ENCODE results near the gene ADARB1.

The ADARB1 gene

DNA sequence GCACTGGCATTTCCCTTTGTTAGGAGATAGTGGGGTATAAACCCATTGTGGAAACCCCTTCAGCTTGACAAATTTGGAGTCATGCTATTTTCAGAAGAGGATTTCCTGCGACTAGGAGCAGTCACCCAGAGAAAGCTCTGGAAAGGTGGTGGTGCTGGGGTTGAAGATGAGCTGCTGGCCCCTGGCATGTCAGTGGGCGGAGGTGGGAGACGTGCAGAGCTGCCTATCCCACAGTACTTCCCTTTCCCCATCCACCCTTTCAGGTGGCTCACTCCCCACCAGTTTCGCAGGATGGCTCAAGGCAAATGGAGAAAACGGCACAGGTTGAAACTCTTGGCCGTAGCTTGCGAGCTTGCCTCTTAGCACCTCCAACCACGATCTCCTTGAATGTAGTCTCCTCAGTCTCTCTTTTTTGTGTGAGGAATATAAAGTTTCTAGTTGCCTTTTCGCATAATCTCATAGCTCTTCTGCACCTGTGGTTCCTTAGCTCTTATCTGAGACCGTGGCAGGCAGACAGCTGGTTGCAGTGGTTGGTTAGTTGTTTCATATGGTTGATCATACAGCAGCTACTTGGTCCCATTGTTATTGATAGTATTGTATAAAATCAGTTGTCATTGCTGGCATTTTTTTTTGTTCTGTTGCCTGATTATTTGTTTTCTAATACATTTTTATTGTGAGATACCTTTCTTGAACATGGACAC lies 48.2 kb downstream of the ADARB1 start:
- no peak for DNase-seq (ENCODE audit: low spot score)
- TF ChIP-seq, protein P1, sequence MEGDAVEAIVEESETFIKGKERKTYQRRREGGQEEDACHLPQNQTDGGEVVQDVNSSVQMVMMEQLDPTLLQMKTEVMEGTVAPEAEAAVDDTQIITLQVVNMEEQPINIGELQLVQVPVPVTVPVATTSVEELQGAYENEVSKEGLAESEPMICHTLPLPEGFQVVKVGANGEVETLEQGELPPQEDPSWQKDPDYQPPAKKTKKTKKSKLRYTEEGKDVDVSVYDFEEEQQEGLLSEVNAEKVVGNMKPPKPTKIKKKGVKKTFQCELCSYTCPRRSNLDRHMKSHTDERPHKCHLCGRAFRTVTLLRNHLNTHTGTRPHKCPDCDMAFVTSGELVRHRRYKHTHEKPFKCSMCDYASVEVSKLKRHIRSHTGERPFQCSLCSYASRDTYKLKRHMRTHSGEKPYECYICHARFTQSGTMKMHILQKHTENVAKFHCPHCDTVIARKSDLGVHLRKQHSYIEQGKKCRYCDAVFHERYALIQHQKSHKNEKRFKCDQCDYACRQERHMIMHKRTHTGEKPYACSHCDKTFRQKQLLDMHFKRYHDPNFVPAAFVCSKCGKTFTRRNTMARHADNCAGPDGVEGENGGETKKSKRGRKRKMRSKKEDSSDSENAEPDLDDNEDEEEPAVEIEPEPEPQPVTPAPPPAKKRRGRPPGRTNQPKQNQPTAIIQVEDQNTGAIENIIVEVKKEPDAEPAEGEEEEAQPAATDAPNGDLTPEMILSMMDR (IDR thresholded peaks at IDR 0.05; ENCODE audit: extremely low read depth, missing control alignments) = no peak

DNA sequence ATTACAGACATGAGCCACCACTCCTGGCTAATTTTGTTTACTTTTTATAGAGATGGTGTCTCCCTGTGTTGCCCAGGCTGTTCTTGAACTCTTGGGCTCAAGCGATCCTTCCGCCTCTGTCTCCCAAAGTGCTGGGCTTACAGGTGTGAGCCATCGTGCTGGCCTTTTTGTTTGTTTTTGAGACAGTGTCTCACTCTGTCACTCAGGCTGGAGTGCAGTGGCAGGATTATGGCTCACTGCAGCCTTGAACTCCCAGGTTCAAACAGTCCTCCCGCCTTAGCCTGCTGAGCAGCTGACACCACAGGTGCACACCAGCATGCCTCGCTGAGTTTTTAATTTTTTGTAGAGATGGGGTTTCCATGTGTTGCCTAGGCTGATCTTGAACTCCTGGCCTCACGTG lies 49.1 kb downstream of the ADARB1 start:
- no peak for DNase-seq (ENCODE audit: low spot score)

DNA sequence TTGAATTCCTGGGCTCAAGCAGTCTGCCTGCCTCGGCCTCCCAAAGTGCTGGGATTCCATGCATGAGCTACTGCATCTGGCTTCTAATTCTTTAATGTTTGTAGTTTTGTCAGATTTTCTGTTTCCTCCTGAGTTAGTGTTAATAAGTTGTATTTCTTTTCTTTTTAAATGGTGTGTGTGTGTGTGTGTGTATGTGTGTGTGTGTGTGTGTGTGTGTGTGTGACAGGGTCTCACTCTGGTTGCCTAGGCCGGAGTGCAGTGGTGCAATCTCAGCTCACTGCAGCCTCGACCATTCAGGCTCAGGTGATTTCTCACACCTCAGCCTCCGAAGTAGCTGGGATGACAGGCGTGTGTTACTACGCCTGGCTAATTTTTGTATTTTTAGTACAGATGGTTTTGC lies 50.2 kb downstream of the ADARB1 start:
- DNase-seq (ENCODE audit: low spot score) = no peak
- TF ChIP-seq, protein P1 (IDR thresholded peaks at IDR 0.05; ENCODE audit: extremely low read depth, missing control alignments) = no peak

More for the DNA sequence above, 49.1 kb downstream of the ADARB1 start:
- TF ChIP-seq, protein P1 (IDR thresholded peaks at IDR 0.05; ENCODE audit: extremely low read depth, missing control alignments) = no peak

DNA sequence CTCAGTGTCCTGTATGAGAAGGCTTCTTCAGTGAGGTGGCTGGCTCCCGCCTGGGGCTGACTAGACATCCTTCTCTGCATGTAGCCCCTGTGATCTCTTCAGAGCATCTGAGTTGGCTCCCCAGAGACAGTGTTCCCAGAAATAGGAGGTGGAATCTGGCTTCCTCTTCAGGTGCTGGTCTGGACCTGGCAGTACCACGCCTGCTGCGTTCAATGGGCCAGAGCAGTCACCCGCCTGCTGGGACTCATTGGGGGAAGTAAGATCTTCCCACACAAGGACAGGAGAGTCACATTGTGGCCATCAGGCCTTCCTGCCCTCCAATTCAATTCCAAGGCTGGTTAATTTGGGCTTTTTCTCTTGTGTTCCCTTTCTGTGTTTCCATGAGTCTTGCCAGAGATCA lies 51.0 kb downstream of the ADARB1 start:
- no peak for DNase-seq (ENCODE audit: low spot score)
- TF ChIP-seq, protein P1 (IDR thresholded peaks at IDR 0.05; ENCODE audit: extremely low read depth, missing control alignments) = no peak

DNA sequence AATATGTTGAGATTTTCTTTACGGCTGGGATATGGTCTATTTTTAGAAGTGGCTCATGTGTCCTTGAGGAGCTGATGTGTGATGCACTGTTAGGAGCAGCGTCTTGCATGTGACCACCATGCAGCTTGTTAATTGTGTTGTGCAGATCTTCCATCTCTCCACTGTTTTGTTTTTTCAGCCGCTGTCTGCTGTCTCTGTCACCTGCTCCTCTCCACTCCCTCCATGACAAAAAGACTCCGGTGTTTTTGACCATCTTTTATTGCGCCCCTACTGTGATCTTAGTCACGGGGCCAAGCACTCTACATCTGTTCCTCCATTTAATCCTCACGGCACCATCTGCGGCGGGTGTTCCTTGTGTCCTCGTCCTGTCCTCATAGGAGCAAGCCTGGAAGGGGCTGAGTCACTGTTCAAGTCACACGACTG lies 51.8 kb downstream of the ADARB1 start:
- no peak for DNase-seq (ENCODE audit: low spot score)
- TF ChIP-seq, protein P1 (IDR thresholded peaks at IDR 0.05; ENCODE audit: extremely low read depth, missing control alignments) = no peak

DNA sequence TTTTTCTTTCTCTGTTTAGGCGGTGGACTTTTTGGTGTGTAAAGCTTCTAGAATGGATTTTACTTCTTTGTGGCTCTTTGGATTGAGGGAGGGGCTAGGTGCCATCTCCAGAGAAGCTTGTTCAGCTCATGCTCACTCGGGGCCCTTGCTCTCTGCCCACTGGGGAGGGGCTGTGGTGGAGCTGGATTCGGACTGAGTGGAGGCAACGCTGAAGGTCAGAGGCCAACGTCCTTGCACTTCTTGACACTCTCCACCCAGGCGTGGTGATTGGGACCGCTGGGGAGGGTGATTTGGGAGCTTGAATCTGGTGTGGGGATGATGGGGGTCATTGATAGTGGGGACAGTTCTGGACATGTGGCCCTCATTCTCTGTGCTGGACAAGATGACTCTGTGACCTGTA lies 52.6 kb downstream of the ADARB1 start:
- TF ChIP-seq, protein P1 (IDR thresholded peaks at IDR 0.05; ENCODE audit: extremely low read depth, missing control alignments) = no peak
- DNase-seq (ENCODE audit: low spot score) = no peak

DNA sequence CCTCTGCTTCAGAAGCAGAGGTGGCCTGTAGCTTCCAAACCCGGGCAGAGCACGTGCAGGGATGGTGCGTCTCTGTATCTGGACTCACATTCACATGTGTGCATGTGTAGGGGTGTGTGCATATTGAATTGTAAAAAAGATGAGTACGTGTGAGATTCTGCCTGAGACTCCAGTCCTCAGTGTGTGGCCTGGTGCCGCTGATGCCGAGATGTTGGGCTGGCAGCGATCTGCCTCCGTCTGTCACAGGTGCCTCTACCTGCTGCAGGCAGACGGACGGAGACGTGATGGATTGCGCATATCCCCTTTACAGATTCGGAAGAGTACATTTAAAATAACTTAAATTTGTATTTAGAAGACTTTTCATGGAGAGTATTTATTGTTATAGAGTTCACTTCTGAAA lies 53.6 kb downstream of the ADARB1 start:
- TF ChIP-seq, protein P1 (IDR thresholded peaks at IDR 0.05; ENCODE audit: extremely low read depth, missing control alignments) = no peak
- DNase-seq (ENCODE audit: low spot score) = no peak

Data from GM20000 (cell line).